ENCODE data around the gene CDC42BPG. TPM values are rescaled to one million over a fixed set of nuclear protein-coding genes. Genes with fewer than 3 reads are reported as not detected.

CDC42BPG gene
- total RNA-seq, 1 experiment from 2014 or later, result 21.6 TPM

DNA sequence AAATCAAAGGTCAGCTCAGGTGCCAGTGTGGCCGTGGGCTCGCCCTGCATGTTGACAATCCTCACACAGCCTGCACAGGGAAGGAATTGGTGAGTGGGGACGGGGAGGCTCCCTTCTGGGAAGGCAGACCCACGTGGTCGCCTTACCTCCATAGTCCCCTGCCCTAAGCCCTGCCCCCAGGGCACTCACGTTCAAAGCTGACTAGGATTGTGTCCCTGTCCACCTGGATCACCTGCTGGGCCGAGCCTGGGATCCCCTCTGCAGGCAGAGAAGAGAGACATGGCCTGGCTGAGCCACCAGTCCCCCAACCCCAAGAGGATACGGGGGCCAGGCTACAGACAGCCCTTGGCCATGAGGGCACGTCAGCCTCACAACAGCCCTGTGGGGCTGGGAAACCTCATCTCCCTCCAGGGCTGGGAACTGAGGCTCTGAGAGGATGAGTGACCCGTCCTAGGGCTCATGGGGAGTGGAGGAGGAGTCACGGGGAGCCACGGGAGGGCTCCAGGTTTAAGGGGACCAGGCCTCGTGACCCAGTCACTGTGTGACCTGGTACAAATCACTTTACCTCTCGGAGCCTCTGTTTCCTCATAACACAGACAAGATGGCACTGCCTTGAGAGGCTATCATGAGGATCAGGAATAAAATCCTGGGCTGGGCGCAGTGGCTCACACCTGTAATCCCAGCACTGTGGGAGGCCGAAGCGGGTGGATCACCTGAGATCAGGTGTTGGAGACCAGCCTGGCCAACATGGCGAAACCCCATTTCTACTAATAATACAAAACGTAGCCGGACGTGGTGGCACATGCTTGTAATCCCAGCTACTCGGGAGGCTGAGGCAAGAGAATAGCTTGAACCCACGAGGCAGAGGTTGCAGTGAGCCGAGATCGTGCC, 54.0 kb downstream of the CDC42BPG start:
- CTCF ChIA-PET, result no interaction called here
- Mint-ChIP-seq H3K27me3 (ENCODE audit: low read depth) (no peaks in the 10 kb centered on the region), H3K36me3 (no peaks in the 10 kb centered on the region; the same call in 1 of the 2 replicates), H3K4me3 (no peak overlapping the region), H3K4me1 (no peaks in the 10 kb centered on the region), H3K27ac (no peak overlapping the region), H3K9me3 (no peaks in the 10 kb centered on the region)
- ATAC-seq (no peak), DNase-seq (ENCODE audit: low spot score) (no peak)
- no peak for TF ChIP-seq IRF2 (CRISPR knock-in tag; IDR thresholded peaks at IDR 0.05; ENCODE audit: borderline replicate concordance, low read depth)
- TF ChIP-seq ZBTB21 (CRISPR knock-in tag; IDR thresholded peaks at IDR 0.05; ENCODE audit: borderline replicate concordance), result no peak
- POLR2A ChIA-PET, result no interaction called here

DNA sequence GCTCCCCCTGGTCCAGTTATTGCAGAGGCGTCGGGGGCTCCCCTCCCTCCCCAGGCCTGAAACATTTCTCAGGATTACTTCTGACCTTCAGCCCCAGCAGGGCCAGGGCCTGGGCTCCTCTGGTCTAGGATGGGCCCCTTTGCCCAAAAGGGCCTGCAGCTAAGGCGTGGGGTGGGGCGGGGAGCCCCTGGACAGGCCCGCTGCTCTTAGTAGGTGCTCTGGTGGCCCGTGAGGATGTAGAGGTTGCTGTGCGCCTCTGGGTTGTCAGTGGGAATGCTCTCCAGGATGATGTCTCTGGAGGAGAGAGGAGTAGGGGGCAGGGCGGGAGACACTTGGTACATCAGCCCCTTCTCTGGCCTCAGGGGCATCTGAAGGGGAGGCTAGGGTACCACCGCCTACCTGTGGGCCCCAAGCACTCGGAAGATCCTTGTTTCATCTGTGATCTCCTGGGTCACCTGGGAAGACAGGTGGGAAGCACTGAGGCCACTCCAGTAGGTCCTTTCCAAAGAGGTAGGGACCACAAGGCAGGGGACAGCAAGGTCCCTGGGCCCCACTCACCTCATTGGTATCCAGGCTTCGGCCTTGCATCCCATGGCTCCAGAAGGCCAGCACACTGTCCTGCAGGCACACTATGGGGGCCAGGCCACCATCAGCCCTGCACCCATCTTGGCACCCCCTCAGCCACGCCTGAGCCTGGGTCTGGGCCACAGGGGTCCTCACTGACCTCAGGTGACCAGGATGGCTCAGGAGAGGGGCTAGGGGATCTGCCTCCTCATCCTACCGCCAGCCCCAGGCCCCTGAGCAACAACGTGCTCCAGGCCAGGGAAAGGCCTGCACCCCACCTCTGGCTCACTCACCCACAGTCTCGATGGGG, 54.9 kb downstream of the CDC42BPG start:
- DNase-seq (ENCODE audit: low spot score), result no peak
- Mint-ChIP-seq H3K27ac (no peak overlapping the region), H3K4me1 (no peaks in the 10 kb centered on the region), H3K4me3 (no peak overlapping the region), H3K27me3 (ENCODE audit: low read depth) (no peaks in the 10 kb centered on the region), H3K9me3 (no peaks in the 10 kb centered on the region), H3K36me3 (no peaks in the 10 kb centered on the region; the same call in 1 of the 2 replicates)
- POLR2A ChIA-PET, result no interaction called here
- no peak for ATAC-seq
- CTCF ChIA-PET, result no interaction called here
- TF ChIP-seq ZNF138 (CRISPR knock-in tag; conservative IDR thresholded peaks at IDR 0.05), result no peak
- TF ChIP-seq GABPB1 (CRISPR knock-in tag; IDR thresholded peaks at IDR 0.05), result no peak
- TF ChIP-seq FOXK1 (CRISPR knock-in tag; IDR thresholded peaks at IDR 0.05), result no peak
- TF ChIP-seq, protein P1, sequence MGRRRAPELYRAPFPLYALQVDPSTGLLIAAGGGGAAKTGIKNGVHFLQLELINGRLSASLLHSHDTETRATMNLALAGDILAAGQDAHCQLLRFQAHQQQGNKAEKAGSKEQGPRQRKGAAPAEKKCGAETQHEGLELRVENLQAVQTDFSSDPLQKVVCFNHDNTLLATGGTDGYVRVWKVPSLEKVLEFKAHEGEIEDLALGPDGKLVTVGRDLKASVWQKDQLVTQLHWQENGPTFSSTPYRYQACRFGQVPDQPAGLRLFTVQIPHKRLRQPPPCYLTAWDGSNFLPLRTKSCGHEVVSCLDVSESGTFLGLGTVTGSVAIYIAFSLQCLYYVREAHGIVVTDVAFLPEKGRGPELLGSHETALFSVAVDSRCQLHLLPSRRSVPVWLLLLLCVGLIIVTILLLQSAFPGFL (CRISPR knock-in tag; IDR thresholded peaks at IDR 0.05; ENCODE audit: borderline replicate concordance), result no peak
- TF ChIP-seq NR1H2 (CRISPR knock-in tag; IDR thresholded peaks at IDR 0.05), result no peak
- no peak for TF ChIP-seq ZNF232 (CRISPR knock-in tag; IDR thresholded peaks at IDR 0.05)

DNA sequence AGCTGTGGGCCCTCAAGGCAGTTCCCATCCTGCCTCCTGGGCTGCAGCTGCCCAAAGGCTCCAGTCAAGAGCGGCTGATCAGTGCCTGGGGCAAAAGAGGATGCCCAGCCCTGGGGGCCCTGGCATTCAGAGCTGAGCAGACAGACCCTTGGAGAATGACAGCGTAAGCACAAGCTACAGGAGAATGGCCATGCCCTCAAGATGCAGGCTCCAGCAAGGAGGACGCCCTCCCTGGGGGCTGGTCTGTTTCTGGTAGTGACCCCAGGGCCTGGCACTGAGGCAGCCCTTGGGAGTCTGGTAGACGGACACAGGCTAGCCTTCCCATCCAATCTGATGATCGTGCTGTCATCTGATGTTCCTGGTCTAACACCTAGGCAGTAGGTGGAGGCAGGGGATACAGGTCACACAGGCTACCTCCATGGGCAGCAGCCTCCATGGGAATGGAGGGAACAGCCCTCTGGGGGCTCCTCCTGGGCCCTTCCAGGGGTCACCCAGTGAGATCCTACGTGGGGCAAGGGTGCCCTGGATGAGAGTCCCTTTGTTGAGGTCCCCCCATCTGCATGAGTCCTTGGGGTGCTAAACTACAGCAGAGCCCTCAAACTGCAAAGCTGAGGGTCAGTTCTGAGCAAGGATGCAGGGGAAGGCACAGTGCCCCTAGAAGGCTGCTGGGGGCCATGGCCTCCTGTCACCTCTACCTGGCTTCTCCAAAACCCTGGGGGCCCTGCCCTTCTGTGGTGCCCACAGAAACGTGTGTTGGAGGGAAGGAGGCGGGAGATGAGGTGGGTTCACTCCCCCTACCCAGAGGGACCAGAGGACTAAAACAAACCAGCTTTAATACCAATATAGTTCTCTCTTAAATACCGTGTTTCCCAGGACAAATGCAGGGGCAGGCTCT, 55.9 kb downstream of the CDC42BPG start:
- Mint-ChIP-seq H3K27me3 (ENCODE audit: low read depth) (no peaks in the 10 kb centered on the region), H3K4me3 (no peak overlapping the region), H3K36me3 (no peaks in the 10 kb centered on the region; the same call in 1 of the 2 replicates), H3K4me1 (no peaks in the 10 kb centered on the region), H3K27ac (no peak overlapping the region), H3K9me3 (no peaks in the 10 kb centered on the region)
- ATAC-seq (no peak), DNase-seq (ENCODE audit: low spot score) (no peak)
- ChIA-PET CTCF (interaction anchor here (0.5 to 1.7 kb wide), 31 partner anchors 9 to 383 kb away, joined by 3 to 18 read pairs (median 4); partner anchors contain the start of genes ARL2, CDC42BPG, FAU and MAP4K2), POLR2A (no interaction called here)
- TF ChIP-seq ZNF138 (CRISPR knock-in tag; conservative IDR thresholded peaks at IDR 0.05) (no peak), ZNF416 (CRISPR knock-in tag; IDR thresholded peaks at IDR 0.05) (no peak), SMAD4 (CRISPR knock-in tag; IDR thresholded peaks at IDR 0.05) (no peak), CREB1 (CRISPR knock-in tag; IDR thresholded peaks at IDR 0.05) (no peak)
- TF ChIP-seq, protein P2, sequence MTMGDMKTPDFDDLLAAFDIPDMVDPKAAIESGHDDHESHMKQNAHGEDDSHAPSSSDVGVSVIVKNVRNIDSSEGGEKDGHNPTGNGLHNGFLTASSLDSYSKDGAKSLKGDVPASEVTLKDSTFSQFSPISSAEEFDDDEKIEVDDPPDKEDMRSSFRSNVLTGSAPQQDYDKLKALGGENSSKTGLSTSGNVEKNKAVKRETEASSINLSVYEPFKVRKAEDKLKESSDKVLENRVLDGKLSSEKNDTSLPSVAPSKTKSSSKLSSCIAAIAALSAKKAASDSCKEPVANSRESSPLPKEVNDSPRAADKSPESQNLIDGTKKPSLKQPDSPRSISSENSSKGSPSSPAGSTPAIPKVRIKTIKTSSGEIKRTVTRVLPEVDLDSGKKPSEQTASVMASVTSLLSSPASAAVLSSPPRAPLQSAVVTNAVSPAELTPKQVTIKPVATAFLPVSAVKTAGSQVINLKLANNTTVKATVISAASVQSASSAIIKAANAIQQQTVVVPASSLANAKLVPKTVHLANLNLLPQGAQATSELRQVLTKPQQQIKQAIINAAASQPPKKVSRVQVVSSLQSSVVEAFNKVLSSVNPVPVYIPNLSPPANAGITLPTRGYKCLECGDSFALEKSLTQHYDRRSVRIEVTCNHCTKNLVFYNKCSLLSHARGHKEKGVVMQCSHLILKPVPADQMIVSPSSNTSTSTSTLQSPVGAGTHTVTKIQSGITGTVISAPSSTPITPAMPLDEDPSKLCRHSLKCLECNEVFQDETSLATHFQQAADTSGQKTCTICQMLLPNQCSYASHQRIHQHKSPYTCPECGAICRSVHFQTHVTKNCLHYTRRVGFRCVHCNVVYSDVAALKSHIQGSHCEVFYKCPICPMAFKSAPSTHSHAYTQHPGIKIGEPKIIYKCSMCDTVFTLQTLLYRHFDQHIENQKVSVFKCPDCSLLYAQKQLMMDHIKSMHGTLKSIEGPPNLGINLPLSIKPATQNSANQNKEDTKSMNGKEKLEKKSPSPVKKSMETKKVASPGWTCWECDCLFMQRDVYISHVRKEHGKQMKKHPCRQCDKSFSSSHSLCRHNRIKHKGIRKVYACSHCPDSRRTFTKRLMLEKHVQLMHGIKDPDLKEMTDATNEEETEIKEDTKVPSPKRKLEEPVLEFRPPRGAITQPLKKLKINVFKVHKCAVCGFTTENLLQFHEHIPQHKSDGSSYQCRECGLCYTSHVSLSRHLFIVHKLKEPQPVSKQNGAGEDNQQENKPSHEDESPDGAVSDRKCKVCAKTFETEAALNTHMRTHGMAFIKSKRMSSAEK (CRISPR knock-in tag; IDR thresholded peaks at IDR 0.05; ENCODE audit: borderline replicate concordance), result no peak
- TF ChIP-seq, protein P3, sequence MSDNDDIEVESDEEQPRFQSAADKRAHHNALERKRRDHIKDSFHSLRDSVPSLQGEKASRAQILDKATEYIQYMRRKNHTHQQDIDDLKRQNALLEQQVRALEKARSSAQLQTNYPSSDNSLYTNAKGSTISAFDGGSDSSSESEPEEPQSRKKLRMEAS (CRISPR knock-in tag; IDR thresholded peaks at IDR 0.05), result no peak
- TF ChIP-seq, protein P4, sequence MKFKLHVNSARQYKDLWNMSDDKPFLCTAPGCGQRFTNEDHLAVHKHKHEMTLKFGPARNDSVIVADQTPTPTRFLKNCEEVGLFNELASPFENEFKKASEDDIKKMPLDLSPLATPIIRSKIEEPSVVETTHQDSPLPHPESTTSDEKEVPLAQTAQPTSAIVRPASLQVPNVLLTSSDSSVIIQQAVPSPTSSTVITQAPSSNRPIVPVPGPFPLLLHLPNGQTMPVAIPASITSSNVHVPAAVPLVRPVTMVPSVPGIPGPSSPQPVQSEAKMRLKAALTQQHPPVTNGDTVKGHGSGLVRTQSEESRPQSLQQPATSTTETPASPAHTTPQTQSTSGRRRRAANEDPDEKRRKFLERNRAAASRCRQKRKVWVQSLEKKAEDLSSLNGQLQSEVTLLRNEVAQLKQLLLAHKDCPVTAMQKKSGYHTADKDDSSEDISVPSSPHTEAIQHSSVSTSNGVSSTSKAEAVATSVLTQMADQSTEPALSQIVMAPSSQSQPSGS (CRISPR knock-in tag; IDR thresholded peaks at IDR 0.05; ENCODE audit: borderline replicate concordance, low read depth), result no peak
- TF ChIP-seq, protein P5, sequence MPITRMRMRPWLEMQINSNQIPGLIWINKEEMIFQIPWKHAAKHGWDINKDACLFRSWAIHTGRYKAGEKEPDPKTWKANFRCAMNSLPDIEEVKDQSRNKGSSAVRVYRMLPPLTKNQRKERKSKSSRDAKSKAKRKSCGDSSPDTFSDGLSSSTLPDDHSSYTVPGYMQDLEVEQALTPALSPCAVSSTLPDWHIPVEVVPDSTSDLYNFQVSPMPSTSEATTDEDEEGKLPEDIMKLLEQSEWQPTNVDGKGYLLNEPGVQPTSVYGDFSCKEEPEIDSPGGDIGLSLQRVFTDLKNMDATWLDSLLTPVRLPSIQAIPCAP (CRISPR knock-in tag; IDR thresholded peaks at IDR 0.05), result no peak
- TF ChIP-seq, protein P6, sequence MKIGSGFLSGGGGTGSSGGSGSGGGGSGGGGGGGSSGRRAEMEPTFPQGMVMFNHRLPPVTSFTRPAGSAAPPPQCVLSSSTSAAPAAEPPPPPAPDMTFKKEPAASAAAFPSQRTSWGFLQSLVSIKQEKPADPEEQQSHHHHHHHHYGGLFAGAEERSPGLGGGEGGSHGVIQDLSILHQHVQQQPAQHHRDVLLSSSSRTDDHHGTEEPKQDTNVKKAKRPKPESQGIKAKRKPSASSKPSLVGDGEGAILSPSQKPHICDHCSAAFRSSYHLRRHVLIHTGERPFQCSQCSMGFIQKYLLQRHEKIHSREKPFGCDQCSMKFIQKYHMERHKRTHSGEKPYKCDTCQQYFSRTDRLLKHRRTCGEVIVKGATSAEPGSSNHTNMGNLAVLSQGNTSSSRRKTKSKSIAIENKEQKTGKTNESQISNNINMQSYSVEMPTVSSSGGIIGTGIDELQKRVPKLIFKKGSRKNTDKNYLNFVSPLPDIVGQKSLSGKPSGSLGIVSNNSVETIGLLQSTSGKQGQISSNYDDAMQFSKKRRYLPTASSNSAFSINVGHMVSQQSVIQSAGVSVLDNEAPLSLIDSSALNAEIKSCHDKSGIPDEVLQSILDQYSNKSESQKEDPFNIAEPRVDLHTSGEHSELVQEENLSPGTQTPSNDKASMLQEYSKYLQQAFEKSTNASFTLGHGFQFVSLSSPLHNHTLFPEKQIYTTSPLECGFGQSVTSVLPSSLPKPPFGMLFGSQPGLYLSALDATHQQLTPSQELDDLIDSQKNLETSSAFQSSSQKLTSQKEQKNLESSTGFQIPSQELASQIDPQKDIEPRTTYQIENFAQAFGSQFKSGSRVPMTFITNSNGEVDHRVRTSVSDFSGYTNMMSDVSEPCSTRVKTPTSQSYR (CRISPR knock-in tag; IDR thresholded peaks at IDR 0.05), result no peak
